H9 (cell line): ENCODE results near the gene HMG20B. TPM values are rescaled to one million over a fixed set of nuclear protein-coding genes. Genes with fewer than 3 reads are reported as not detected.
A peak's percentile ranks its signal among the peaks of the same experiment; 100 is the strongest.

ENCODE experiments used
- DNase-seq: peaks from one replicate; pipeline ENCODE4 v3.0.0-alpha.2; 2017
- H2AFZ ChIP-seq: one replicate; pipeline ENCODE4 v1.6.1; 2013; ENCODE audit warnings: mild to moderate bottlenecking, low read length, control low read depth, moderate library complexity
- H2AK5ac ChIP-seq: 2 replicates; pipeline ENCODE4 v1.6.1; 2013; ENCODE audit warnings: low read length, control low read depth, mixed read lengths; ENCODE audit not compliant: insufficient read length
- H2BK120ac ChIP-seq: one replicate; pipeline ENCODE4 v1.6.1; 2013; ENCODE audit warnings: low read depth, mild to moderate bottlenecking, low read length, control low read depth, inconsistent platforms; ENCODE audit not compliant: poor library complexity, severe bottlenecking
- H2BK12ac ChIP-seq: 2 replicates; pipeline ENCODE4 v1.6.1; 2013; ENCODE audit warnings: low read length, control low read depth, mixed read lengths, low read depth; ENCODE audit not compliant: insufficient read length
- H2BK15ac ChIP-seq: 2 replicates; pipeline ENCODE4 v1.6.1; 2013; ENCODE audit warnings: low read depth, low read length, control low read depth
- H2BK20ac ChIP-seq: one replicate; pipeline ENCODE4 v1.6.1; 2013; ENCODE audit warnings: low read depth, mild to moderate bottlenecking, low read length, control low read depth, inconsistent platforms; ENCODE audit not compliant: poor library complexity, severe bottlenecking
- H2BK5ac ChIP-seq: 2 replicates; pipeline ENCODE4 v1.6.1; 2013; ENCODE audit warnings: low read length, control low read depth, mixed read lengths; ENCODE audit not compliant: insufficient read length
- H3K14ac ChIP-seq: 2 replicates; pipeline ENCODE4 v1.6.1; 2013; ENCODE audit warnings: low read length, control low read depth; ENCODE audit not compliant: insufficient read depth
- H3K18ac ChIP-seq: 2 replicates; pipeline ENCODE4 v1.6.1; 2013; ENCODE audit warnings: low read depth, mild to moderate bottlenecking, mixed read lengths, low read length, control low read depth; ENCODE audit not compliant: insufficient read length
- H3K23ac ChIP-seq: 2 replicates; pipeline ENCODE4 v1.6.1; 2013; ENCODE audit warnings: low read length, control low read depth, mixed read lengths, low read depth; ENCODE audit not compliant: insufficient read length
- H3K23me2 ChIP-seq: 2 replicates; pipeline ENCODE4 v1.6.1; 2013; ENCODE audit warnings: low read depth, mild to moderate bottlenecking, mixed read lengths, low read length, control low read depth; ENCODE audit not compliant: insufficient read length, poor library complexity, severe bottlenecking
- H3K27ac ChIP-seq: 2 replicates; pipeline ENCODE4 v1.5.1; 2013; ENCODE audit warnings: low read length, control low read depth, mixed read lengths, low read depth; ENCODE audit not compliant: insufficient read length
- H3K27me3 ChIP-seq: 2 replicates; pipeline ENCODE4 v1.6.1; 2013; ENCODE audit warnings: low read length, control low read depth, inconsistent platforms; ENCODE audit not compliant: insufficient read depth
- H3K4ac ChIP-seq: 2 replicates; pipeline ENCODE4 v1.6.1; 2013; ENCODE audit warnings: low read depth, mild to moderate bottlenecking, control low read depth, inconsistent platforms, low read length, moderate library complexity
- H3K4me1 ChIP-seq: 2 replicates; pipeline ENCODE4 v1.6.1; 2013; ENCODE audit warnings: low read length, control low read depth, inconsistent platforms; ENCODE audit not compliant: insufficient read depth
- H3K4me2 ChIP-seq: 2 replicates; pipeline ENCODE4 v1.6.1; 2013; ENCODE audit warnings: low read length, control low read depth, mixed read lengths; ENCODE audit not compliant: insufficient read length, insufficient read depth
- H3K56ac ChIP-seq: 2 replicates; pipeline ENCODE4 v1.6.1; 2013; ENCODE audit warnings: low read depth, mild to moderate bottlenecking, mixed read lengths, low read length, control low read depth; ENCODE audit not compliant: insufficient read length
- H3K79me1 ChIP-seq: 2 replicates; pipeline ENCODE4 v1.6.1; 2013; ENCODE audit warnings: low read depth, mild to moderate bottlenecking, moderate library complexity, low read length, control low read depth, inconsistent platforms; ENCODE audit not compliant: insufficient read depth, poor library complexity, severe bottlenecking
- H3K79me2 ChIP-seq: 2 replicates; pipeline ENCODE4 v1.6.1; 2013; ENCODE audit warnings: low read length, control low read depth, inconsistent platforms; ENCODE audit not compliant: insufficient read depth
- H3K9ac ChIP-seq: 2 replicates; pipeline ENCODE4 v1.6.1; 2013; ENCODE audit warnings: low read length, control low read depth, mixed read lengths; ENCODE audit not compliant: insufficient read length; ENCODE audit errors: extremely low read depth
- H3K9me3 ChIP-seq: one replicate; pipeline ENCODE4 v1.6.1; 2013; ENCODE audit warnings: low read depth, low read length, inconsistent platforms; ENCODE audit not compliant: control insufficient read depth
- H3T11ph ChIP-seq: one replicate; pipeline ENCODE4 v1.6.1; 2013; ENCODE audit warnings: mild to moderate bottlenecking, low read length, control low read depth, inconsistent platforms
- H4K20me1 ChIP-seq: one replicate; pipeline ENCODE4 v1.6.1; 2013; ENCODE audit not compliant: control insufficient read depth, insufficient read length, insufficient read depth
- H4K5ac ChIP-seq: 2 replicates; pipeline ENCODE4 v1.6.1; 2013; ENCODE audit warnings: low read depth, mild to moderate bottlenecking, mixed read lengths, low read length, control low read depth; ENCODE audit not compliant: insufficient read length
- H4K8ac ChIP-seq: replicated peaks from 2 replicates; pipeline ENCODE4 v1.6.1; 2013; ENCODE audit warnings: low read length, control low read depth, mixed read lengths, low read depth; ENCODE audit not compliant: insufficient read length
- H4K91ac ChIP-seq: 2 replicates; pipeline ENCODE4 v1.6.1; 2013; ENCODE audit warnings: low read depth, mild to moderate bottlenecking, moderate library complexity, mixed read lengths, low read length, control low read depth; ENCODE audit not compliant: insufficient read length
- H3K27ac Mint-ChIP-seq, 3 experiments: 2 replicates in 2 of 3; 3 replicates in 1 of 3; pipeline ENCODE4 v1.8.0; 2020 to 2021; ENCODE audit warnings: mixed read lengths in 3 of 3, mild to moderate bottlenecking in 1 of 3, moderate library complexity in 1 of 3
- H3K27me3 Mint-ChIP-seq: 2 replicates; pipeline ENCODE4 v1.8.0; 2021; ENCODE audit warnings: low read depth, mild to moderate bottlenecking, moderate library complexity, mixed read lengths
- H3K36me3 Mint-ChIP-seq, 3 experiments: 2 replicates in 2 of 3; 3 replicates in 1 of 3; pipeline ENCODE4 v1.8.0; 2020 to 2021; ENCODE audit warnings: low read depth in 3 of 3, mixed read lengths in 3 of 3; ENCODE audit not compliant: insufficient read depth in 1 of 3
- H3K4me1 Mint-ChIP-seq, 2 experiments: 2 replicates each; pipeline ENCODE4 v1.8.0; 2020; ENCODE audit warnings: mixed read lengths in 2 of 2
- H3K4me3 Mint-ChIP-seq, 2 experiments: 2 replicates in 1 of 2; 3 replicates in 1 of 2; pipeline ENCODE4 v1.8.0; 2020 to 2021; ENCODE audit warnings: mild to moderate bottlenecking in 2 of 2, mixed read lengths in 2 of 2, moderate library complexity in 1 of 2
- H3K9me3 Mint-ChIP-seq, 2 experiments: 2 replicates in 1 of 2; 3 replicates in 1 of 2; pipeline ENCODE4 v1.8.0; 2020; ENCODE audit warnings: mild to moderate bottlenecking in 2 of 2, mixed read lengths in 2 of 2, moderate library complexity in 1 of 2
- CTCF ChIP-seq: fragments of 200-600 bp; sonication (generic); conservative IDR thresholded peaks from 3 replicates; pipeline ENCODE4 v1.8.0; 2021; ENCODE audit warnings: antibody characterized with exemption, mild to moderate bottlenecking
- WGBS: extraction: QIAGEN DNeasy Blood & Tissue Kit; methylation state at CpG from one replicate; pipeline ENCODE4 v1.1.7; 2013; ENCODE audit warnings: missing lambda C conversion rate, low lambda C conversion rate, mixed read lengths; ENCODE audit not compliant: insufficient read length; ENCODE audit errors: extremely low coverage; 5-methylcytosine and 5-hydroxymethylcytosine counted together
- total RNA-seq: library from RNA; stranded (reverse); gene quantifications from 2 replicates; pipeline ENCODE4 v1.2.1, GENCODE V29; 2021

Gene HMG20B
- total RNA-seq, 1 experiment from 2014 or later = 58.1 TPM

DNA sequence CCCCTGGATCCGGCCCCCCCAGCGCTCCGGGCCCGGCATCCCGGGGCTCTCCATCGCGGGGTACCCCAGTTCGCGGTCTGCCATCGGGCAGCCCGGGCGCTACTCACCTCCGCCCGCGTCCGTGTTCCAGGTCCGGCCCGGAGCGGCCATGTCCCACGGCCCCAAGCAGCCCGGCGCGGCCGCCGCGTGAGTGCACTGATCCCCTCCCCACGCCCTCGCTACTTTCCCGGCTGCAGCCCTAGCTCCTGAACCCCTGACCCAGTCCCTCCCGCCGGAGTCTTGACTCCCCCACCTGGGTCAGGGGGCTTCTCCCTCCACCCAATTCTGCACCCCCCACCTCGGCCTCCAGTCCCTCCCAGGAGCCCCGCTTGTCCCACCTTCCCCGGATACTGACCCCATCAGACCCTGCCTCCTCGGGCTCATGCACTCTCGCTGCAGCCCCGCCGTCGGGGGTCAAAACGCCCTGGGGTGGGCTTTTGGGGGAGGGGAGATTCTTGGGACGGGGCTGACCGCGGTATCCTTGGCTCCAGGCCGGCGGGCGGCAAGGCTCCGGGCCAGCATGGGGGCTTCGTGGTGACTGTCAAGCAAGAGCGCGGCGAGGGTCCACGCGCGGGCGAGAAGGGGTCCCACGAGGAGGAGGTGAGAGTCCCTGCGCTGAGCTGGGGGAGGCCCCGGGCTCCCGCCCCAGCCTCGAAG is 566 bp downstream of the HMG20B start:
- no peak overlapping the region for H3K4ac ChIP-seq
- peak overlapping the region; percentile 38 for H3K18ac ChIP-seq
- H2BK12ac ChIP-seq = no peak overlapping the region
- Mint-ChIP-seq H3K4me3 (peak overlapping the region; percentile 73 to 87), H3K27me3 (peaks cover 6% of the 10 kb centered on the region), H3K27ac (no peak overlapping the region), H3K9me3 (no peaks in the 10 kb centered on the region; a peak in 1 of 5 replicates), H3K4me1 (peaks cover 13 to 24% of the 10 kb centered on the region in 2 experiments), H3K36me3 (peaks cover 8 to 10% (median 9%) of the 10 kb centered on the region in 3 experiments)
- no peak overlapping the region for H2AFZ ChIP-seq
- H4K8ac ChIP-seq = no peak overlapping the region
- H3T11ph ChIP-seq = no peak overlapping the region
- H3K4me1 ChIP-seq = no peaks in the 10 kb centered on the region
- H3K56ac ChIP-seq = no peak overlapping the region
- H2BK15ac ChIP-seq = no peak overlapping the region
- H3K4me2 ChIP-seq = peak overlapping the region; percentile 61
- no CpG with 5 or more reads among the region's 60 CpGs for WGBS
- H3K27ac ChIP-seq = no peak overlapping the region
- H2BK20ac ChIP-seq = no peak overlapping the region
- H3K23me2 ChIP-seq = peaks cover 9% of the 10 kb centered on the region
- H4K5ac ChIP-seq = no peak overlapping the region
- DNase-seq = no peak
- no peaks in the 10 kb centered on the region for H3K79me1 ChIP-seq
- peak overlapping the region; percentile 4 for H3K9ac ChIP-seq
- H3K27me3 ChIP-seq = no peaks in the 10 kb centered on the region
- no peak overlapping the region for H3K23ac ChIP-seq
- no peaks in the 10 kb centered on the region for H4K20me1 ChIP-seq
- no peak overlapping the region for H2BK5ac ChIP-seq
- H4K91ac ChIP-seq = no peak overlapping the region
- TF ChIP-seq CTCF = no peak
- H2AK5ac ChIP-seq = no peak overlapping the region
- no peaks in the 10 kb centered on the region for H3K9me3 ChIP-seq
- H3K79me2 ChIP-seq = no peaks in the 10 kb centered on the region
- no peak overlapping the region for H3K14ac ChIP-seq
- no peak overlapping the region for H2BK120ac ChIP-seq
